ENCODE results near the gene CDC73.

GRCh38 chr1:193299038-193299437, 177.2 kb downstream of the CDC73 start:
- no peak for TF ChIP-seq RAD21 (IDR thresholded peaks at IDR 0.05; ENCODE audit: low read depth)
- TF ChIP-seq TAF1 (IDR thresholded peaks at IDR 0.05; ENCODE audit: low read depth): no peak
- TF ChIP-seq CEBPB (IDR thresholded peaks at IDR 0.05): no peak
- TF ChIP-seq CREB1 (IDR thresholded peaks at IDR 0.05; ENCODE audit: low read depth): no peak
- no peak for TF ChIP-seq EP300 (IDR thresholded peaks at IDR 0.05; ENCODE audit: borderline replicate concordance)
- no peak for TF ChIP-seq MAX (IDR thresholded peaks at IDR 0.05)
- TF ChIP-seq REST (IDR thresholded peaks at IDR 0.05; ENCODE audit: low read depth): no peak
- TF ChIP-seq TCF12 (IDR thresholded peaks at IDR 0.05; ENCODE audit: low read depth): no peak

Measured in Ishikawa (cell line).